Fibroblast of peridontal ligament (primary cell): ENCODE results near the gene ENAH.
"Not testable (repeated sequence)": the region's sequence is repeated elsewhere in the genome, so short reads cannot be mapped to it uniquely, and the experiment has no call there.

ENCODE experiments used
- DNase-seq: peaks from one replicate; pipeline ENCODE4 v3.0.0-alpha.2; 2010; ENCODE audit errors: extremely low read depth

The ENAH gene

GRCh38 chr1:225473676-225474438 is 179.1 kb downstream of the ENAH start:
- not testable (repeated sequence) for DNase-seq

DNA sequence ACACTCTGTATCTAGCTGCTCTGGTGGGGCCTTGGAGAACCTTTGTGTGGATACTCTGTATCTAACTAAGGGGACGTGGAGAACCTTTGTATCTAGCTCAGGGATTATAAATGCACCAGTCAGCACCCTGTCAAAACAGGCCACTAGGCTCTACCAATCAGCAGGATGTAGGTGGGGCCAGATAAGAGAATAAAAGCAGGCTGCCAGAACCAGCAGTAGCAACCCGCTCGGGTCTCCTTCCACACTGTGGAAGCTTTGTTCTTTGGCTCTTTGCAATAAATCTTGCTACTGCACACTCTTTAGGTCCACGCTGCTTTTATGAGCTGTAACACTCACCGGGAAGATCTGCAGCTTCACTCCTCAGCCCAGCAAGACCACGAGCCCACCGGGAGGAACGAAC is 179.7 kb downstream of the ENAH start:
- DNase-seq, result not testable (repeated sequence)

DNA sequence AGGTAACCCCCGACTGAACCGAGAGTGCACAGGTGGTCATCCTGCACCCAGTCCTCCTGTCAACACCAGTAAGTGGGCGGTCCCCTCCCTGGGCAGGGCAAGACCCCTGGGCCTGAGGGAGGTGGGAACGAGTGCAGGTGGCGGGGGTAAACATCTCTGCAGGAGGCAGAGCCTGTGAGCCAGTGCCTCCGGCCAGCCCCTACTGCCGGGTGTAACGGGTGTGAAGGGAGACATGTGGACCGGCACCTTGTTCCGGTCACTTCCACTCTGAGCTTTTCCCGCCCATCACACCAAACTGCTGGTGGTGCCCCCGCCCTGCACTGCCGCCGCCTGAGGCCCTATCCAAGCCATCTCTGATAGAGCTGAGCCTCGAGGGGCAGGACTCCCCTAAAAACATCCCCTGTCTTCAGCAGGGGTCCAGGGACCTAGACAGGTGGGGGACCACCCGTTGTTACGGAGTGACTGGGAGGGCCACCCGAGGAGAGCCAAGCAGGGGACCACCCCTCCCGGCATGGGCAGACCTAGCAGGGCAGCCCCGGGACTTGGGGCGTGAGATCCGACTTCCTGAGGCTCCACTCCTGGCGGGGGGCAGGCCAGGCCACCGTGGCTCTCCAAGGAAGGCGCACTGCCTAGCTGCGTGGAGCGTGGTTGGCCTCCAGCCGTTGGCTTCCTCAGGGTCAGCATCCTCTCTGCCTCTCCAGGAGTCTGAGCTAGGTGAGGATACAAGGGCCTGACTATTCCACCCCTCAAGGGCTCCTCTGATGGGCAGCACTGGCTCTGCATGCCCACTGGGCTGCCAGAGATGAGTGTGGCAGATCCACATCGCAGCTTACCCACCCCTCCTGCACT is 181.2 kb downstream of the ENAH start:
- no peak for DNase-seq

DNA sequence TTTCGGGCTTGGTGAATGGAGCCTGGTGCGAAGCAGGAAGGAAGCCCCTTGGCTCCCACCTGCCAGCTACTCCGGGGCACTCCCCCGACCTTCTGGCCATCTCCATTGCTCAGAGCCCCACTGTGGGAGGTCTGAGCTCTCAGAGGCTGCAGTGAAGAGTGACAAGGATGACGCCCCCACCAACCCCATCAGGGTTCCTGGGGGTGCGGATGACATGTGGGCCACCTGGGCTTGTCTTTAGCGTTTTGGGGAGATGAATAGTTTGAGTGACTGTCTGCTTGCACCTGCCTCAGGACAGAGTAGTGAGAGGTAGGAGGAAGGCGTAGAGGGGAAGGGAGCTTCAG is 181.8 kb downstream of the ENAH start:
- DNase-seq, result no peak

DNA sequence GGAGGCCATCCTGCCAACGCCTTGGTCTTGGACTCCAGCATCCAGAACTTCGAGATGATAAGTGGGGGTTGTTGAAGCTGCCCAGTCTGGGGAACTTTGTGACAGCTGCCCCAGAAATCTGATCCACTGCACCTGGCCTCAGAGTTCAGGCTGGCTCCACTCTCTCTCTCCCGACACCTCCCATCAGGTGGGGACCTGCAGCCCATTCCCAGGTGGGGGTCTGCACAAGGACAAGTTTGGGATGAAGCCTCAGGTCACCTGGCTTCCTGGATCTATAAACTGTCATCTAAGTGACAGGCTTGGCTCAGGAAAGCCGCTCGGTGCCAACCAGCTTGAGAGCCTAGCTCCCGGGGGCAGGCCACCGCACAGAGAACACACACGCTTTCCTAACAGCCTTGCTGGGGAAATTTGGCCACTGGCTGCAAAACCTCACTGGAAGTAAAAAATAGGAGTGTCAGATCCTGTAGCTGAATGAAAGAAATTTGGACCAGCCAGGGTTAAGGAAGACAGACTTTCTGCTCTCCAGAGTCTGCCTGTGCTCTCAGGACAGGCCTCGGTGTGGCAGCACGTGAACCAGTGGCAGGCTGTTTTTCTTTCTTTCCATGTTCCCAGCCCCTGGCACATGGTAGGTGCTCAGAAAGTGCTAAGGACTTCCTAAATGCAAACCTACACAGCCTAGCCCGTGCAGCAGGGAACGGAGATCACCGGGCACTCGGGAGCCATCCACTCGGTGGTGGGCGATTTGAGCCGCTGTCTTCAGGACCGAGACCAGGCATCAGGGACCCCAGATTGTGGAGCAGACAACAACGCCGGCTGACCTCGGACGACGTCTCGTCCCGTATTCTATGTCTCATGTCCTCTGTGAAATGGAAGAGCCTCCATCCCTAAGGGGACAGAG is 182.5 kb downstream of the ENAH start:
- DNase-seq, result no peak

DNA sequence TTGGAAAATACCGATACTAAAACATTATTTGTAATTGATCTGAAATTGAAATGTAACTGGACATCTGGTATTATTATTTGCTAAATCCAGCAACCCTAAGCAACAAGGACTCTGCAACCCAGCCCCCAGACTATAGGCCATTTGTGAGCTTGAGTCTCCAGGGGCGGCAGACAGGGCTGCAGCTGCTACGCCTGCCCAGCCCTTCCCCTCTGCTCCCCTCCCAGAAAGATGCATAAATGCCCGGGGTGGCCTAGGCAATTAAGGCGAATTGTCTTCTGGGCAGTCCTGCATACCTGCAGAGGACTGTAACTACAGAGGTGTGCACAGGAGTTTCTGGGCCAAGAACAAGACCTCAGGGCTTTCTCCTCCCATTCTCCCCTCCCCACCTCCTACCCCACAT is 183.9 kb downstream of the ENAH start:
- no peak for DNase-seq

DNA sequence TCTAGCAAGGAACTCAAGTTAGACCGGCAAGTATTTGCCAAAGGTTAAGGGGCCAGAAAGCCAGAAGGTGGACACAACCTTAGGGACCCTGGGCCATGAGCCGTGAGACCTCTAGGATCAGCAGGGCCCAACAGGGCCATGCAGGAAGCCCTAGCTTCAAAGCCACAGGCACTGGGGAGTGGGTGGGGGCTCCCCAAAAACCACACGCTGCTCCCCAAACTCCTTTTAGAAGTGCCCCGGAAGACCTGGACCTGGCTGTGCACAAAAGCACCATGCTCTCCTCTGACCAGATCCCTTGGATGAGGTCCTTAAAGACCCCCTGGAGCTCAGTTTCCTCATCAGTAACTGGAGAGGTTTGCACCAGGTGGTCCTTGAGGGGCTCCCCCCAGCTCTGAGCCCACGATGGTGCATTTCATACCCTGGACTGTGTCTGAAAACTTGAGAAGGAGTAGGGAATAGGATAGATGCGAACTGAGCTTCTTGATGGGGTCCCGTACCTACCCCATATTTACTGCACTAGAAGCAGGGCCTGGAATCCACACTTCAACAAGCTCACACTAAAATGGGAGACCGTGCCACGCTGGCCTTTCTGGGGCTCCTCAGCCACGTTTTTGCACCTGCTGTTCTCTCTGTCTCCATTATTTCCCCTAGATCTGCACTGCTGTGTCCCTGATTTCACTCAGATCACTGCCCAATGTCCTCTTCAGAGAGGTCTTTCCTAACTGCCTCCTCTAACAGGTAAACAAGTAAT is 184.5 kb downstream of the ENAH start:
- DNase-seq, result no peak

DNA sequence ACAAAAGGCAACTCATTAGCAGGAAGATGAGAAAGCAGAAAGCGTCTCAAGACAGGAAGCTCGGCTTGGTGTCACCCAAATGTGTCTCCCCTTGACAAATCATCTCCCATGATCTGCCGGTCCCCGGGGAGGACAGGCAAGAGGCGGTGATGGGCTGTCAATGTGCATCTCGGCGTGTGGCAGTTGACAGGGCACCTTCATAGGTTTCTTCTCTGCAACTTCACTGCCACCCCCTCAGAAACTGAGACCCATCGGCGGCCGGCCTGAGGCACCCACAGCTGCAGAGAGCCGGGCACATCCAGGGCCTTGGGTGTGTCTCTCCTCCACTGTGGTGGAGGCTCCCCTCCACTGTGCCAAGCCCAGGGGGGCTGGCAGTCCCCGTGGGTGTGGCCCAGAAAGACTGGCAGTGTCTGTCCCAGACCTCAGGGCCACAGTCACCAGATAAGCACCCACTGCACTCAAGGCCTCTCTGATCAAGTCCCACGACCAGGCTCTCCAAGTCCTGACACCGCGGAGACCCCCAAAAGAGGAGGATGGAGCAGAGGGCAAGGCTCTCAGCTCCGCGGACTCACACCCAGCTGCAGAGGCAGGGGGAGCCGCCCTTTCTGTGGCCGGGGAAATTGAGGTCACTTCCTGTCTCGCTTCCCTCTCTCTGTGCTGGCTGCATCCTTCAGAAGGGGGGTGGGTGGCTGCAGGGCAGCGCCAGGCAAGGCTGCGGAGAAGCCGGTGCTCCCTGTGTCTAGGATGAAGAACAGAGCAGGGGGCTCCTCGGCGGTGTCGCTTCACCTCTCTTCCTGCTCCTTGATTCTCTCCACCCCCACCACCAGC is 185.5 kb downstream of the ENAH start:
- no peak for DNase-seq

GRCh38 chr1:225466848-225467192 is 186.1 kb downstream of the ENAH start:
- no peak for DNase-seq

DNA sequence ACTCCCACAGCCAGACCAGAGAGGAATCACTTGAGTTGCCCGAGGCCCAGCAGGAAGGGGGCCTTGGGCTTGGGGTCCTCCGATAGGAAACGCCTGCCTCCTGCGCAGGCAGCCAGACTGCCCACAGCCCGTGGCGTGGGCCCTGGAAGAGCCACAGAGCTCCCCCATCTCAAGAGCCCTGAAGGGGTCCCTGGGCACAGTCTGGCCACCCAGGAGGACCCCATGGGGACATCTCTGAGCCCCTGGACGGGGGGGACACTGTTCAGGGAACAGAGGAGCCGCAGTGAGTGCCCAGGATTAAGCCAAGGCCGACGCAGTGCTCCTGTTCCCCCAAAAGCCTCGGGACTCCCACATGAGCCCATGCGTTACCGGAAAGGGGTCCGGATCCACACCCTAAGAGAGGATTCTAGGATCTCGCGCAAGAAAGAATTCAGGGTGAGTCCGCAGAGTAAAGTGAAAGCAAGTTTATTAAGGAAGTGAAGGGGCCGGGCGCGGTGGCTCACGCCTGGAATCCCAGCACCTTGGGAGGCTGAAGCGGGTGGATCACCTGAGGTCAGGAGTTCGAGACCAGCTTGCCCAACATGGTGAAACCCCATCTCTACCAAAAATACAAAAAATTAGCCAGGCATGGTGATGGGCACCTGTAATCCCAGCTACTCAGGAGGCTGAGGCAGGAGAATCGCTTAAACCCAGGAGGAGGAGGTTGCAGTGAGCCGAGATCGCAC is 187.0 kb downstream of the ENAH start:
- no peak for DNase-seq

- no peak for DNase-seq
Measured at GRCh38 chr1:225464851-225465792, 187.8 kb downstream of the ENAH start.

- DNase-seq, result no peak
Measured at GRCh38 chr1:225462714-225463574, 190.0 kb downstream of the ENAH start.

- DNase-seq, result no peak
Measured at GRCh38 chr1:225462429-225462713, 190.6 kb downstream of the ENAH start.

DNA sequence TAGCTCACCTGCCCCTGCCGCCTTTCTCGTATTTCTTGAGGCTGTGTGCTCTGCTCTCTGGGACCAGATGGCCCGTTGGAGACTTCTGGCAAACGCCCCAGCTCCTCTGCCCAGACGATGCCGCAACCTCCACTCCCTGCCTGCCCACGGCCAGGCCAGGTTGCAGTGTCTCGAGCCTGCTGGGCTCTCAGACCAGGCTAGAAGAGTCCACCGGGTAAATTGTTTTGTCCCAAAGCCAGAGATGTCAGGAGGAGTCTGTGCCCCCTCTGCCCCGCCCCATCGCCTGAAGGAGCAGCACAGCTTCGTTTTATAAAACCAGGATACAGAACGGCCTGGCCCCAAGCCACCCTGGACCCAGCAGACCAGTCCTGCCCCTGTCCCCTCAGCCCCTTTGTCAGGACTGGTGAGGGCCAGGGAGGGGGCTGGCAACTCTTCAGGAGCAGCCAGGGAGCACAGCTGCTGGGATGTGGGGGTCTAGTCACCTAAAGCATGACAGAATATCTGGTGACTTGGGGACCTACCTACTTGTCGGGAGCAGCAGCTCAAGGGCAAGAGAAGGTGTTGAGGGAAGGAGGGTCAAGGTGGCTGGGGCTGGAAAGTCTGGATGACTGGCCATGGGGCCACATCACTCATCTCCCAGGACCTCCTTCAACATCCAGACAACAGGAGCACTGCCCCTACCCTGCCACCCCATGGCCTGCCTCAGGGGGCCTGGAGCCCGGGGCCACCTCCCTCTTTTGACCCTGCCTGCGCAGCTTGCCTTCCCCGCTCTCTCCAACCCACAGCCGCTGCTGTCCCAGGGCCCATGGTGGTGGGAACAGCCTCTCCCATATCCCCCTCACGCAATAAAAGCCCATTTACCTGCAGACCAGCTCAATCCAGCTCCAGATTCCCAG is 191.1 kb downstream of the ENAH start:
- no peak for DNase-seq

GRCh38 chr1:225460737-225461532 is 192.0 kb downstream of the ENAH start:
- DNase-seq, result no peak

DNA sequence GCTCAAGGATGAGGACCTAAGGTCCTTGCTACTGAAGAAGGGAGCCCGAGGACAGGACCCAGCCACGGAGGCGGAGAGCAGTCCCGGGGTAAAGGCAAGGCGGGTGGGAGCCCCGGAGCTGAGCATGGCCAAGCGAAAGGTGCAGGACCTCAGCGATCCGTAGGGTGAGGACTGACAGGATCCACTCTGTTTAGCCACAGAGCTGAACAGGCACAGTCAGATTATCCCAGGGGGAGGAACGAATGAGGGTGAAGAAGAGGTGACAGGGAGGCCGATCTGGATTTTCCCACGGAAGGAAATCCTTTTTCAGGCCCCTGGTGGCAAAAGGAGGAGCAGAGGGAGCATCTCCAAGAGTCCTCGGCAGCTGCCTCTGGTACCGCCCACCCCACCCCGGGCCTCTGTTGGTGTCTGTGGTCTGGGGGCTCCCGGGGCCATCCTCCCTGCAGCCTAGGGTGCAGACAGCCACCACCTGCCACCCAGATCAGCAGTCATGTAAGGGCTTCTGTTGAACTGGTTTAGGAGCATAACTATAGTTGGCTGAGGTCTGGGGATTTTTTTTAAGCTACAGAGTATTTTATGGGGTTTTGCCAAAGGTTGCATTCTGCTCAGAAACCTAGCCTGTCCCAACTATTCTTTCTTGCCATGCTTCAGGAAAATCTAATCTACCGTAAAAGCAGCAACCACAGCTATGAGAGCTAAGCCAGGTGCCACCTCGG is 192.7 kb downstream of the ENAH start:
- DNase-seq, result peak; percentile 28
